Medulla oblongata (tissue), 1 donor: Measurements from ENCODE around the gene PSMC5.
"Not testable (repeated sequence)": the region's sequence is repeated elsewhere in the genome, so short reads cannot be mapped to it uniquely, and the experiment has no call there.

Experiments used
- DNase-seq: peaks from one replicate; pipeline ENCODE4 v3.0.0-alpha.2; 2015; ENCODE audit errors: extremely low spot score

Gene PSMC5

GRCh38 chr17:63838631-63839171 is 11.5 kb downstream of the PSMC5 start:
- DNase-seq = peak; percentile 93

GRCh38 chr17:63840591-63841349 is 13.5 kb downstream of the PSMC5 start:
- DNase-seq = peak; percentile 66

- peak; percentile 59 for DNase-seq
Measured at GRCh38 chr17:63841350-63842172, 14.3 kb downstream of the PSMC5 start.

- DNase-seq = no peak
Measured at GRCh38 chr17:63842173-63842539, 14.9 kb downstream of the PSMC5 start.

- DNase-seq = peak; percentile 98
Measured at GRCh38 chr17:63842540-63843386, 15.5 kb downstream of the PSMC5 start, which contains the start of gene SMARCD2. TSS of gene SMARCD2 (minus strand) at chr17:63842685. CDS start at chr17:63842674, 11 bp downstream.

- peak; percentile 58 for DNase-seq
Measured at GRCh38 chr17:63843387-63843888, 16.2 kb downstream of the PSMC5 start.

GRCh38 chr17:63843910-63844677 is 16.9 kb downstream of the PSMC5 start:
- DNase-seq = no peak

GRCh38 chr17:63845509-63845908 is 18.3 kb downstream of the PSMC5 start:
- no peak for DNase-seq

- DNase-seq = no peak
Measured at GRCh38 chr17:63847525-63848249, 20.5 kb downstream of the PSMC5 start.

GRCh38 chr17:63848834-63849689 is 21.8 kb downstream of the PSMC5 start:
- peak; percentile 94 for DNase-seq

GRCh38 chr17:63850401-63850800 is 23.2 kb downstream of the PSMC5 start:
- no peak for DNase-seq

GRCh38 chr17:63853260-63853659 is 26.0 kb downstream of the PSMC5 start:
- no peak for DNase-seq

GRCh38 chr17:63854709-63855108 is 27.5 kb downstream of the PSMC5 start:
- no peak for DNase-seq

GRCh38 chr17:63855185-63855584 is 28.0 kb downstream of the PSMC5 start:
- DNase-seq = no peak

GRCh38 chr17:63856425-63856824 is 29.2 kb downstream of the PSMC5 start:
- DNase-seq = not testable (repeated sequence)

GRCh38 chr17:63859257-63859656 is 32.0 kb downstream of the PSMC5 start:
- no peak for DNase-seq

GRCh38 chr17:63866625-63867024 is 39.4 kb downstream of the PSMC5 start:
- DNase-seq = not testable (repeated sequence)

GRCh38 chr17:63869491-63870291 is 42.5 kb downstream of the PSMC5 start:
- not testable (repeated sequence) for DNase-seq
